ENCODE results near the gene RAB4B. TPM values are rescaled to one million over a fixed set of nuclear protein-coding genes. Genes with fewer than 3 reads are reported as not detected.
"Not testable (repeated sequence)": the region's sequence is repeated elsewhere in the genome, so short reads cannot be mapped to it uniquely, and the experiment has no call there.

RAB4B gene
- total RNA-seq, 4 donors from 2014 or later: 18.7 to 27.5 (median 20.9) TPM

DNA sequence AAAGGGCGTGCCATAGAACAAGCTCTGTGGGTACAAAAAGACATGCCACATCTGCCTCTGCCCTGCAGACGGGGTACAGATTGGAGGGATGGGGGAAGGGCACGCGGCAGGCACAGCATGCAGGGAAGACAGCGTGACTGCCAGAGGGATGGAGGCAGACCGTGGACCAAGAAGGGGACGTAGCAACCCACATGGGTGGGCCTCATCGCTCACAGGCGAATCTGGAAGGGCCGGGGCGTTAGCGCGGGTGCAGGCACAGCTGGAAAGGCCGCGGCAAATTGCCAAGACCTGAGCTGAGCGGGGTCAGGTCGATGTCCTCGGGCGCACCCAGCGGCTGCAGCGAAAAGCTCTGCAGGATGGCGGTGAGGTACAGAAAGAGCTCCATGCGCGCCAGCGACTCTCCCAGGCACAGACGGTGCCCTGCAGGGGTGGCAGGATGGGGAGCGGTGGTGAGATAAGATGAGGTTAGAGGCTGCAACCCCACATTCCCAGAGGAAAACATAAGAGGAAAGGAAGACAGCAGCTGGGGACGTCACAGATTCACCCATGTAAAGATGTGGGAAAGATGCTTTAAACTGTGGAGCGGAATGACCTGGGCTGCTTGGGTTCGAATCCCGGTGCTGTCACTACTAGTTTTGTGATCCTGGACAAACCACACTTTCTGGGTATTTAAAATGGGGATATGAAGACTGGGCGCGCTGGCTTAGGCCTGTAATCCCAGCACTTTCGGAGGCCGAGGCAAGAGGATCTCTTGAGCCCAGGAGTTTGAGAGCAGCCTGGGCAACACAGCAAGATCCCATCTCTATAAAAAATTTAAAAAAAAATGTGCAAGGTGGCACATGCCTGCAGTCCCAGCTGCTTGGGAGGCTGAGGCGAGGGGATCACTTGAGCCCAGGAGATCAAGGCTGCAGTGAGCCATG lies 40.7 kb downstream of the RAB4B start:
- peak in 3 of 4 experiments; percentile 42 to 52 (median 49) for TF ChIP-seq CTCF (IDR thresholded peaks at IDR 0.05)
- TF ChIP-seq POLR2AphosphoS5 (IDR thresholded peaks at IDR 0.05): peak; percentile 42
- Histone ChIP-seq H3K4me1 (peaks cover 0 to 44% (median 14%) of the 10 kb centered on the region in 3 donors), H3K4me3 (peak overlapping the region in 1 of 2 donors; percentile 38), H3K27ac (peak overlapping the region in 3 of 4 donors; percentile 28 to 64 (median 52))
- not testable (repeated sequence) for H3K9me3 ChIP-seq, H3K36me3 ChIP-seq, H3K27me3 ChIP-seq
- WGBS, 2 donors (ENCODE audit: low coverage in 1 of 2): 29 to 66% methylated on average over 5 to 16 of the region's 36 CpGs
- peak; percentile 83 for ATAC-seq

DNA sequence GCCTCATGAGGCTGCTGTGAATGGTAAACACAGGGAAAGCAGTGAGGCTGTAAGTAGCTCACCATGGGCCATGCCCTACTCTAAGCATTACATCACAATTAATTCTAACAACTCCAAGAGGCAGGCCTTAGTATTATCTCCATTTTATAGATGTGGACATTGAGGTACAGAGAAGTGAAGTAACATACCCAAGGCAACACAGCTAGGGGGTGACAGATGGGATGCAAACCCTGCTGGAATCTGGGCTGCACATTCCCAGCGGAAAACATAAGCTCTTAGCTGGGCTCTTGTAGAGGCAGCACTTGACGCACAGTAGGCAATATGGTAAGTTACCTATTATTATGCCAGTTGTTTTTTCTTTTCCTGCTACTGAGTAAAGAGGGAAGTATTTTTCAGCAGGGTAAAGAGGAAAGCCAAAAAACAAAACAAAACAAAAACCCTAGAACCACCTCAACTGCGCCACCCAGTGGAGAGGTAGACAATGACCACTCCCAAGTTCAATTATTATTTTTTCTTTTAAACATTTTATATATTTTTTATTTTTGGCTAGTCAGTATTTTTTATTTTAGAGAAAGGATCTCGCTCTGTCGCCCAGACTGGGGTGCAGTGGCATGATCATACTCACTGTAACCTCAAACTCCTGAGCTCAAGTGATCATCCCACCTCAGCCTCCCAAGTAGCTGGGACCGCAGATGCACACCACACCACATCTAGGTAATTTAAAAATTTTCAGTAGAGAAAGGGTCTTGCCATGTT lies 41.6 kb downstream of the RAB4B start:
- peak overlapping the region in 3 of 4 donors; percentile 34 to 64 (median 52) for H3K27ac ChIP-seq
- H3K4me3 ChIP-seq, H3K27me3 ChIP-seq, H3K36me3 ChIP-seq, H3K9me3 ChIP-seq: not testable (repeated sequence)
- WGBS, 2 donors (ENCODE audit: low coverage in 1 of 2): 45% methylated on average over 6 of the region's 6 CpGs
- peaks cover 0 to 44% (median 14%) of the 10 kb centered on the region in 3 donors for H3K4me1 ChIP-seq
- TF ChIP-seq CTCF (IDR thresholded peaks at IDR 0.05): peak in 3 of 4 experiments; percentile 82 to 87 (median 85)
- ATAC-seq: peak; percentile 31

DNA sequence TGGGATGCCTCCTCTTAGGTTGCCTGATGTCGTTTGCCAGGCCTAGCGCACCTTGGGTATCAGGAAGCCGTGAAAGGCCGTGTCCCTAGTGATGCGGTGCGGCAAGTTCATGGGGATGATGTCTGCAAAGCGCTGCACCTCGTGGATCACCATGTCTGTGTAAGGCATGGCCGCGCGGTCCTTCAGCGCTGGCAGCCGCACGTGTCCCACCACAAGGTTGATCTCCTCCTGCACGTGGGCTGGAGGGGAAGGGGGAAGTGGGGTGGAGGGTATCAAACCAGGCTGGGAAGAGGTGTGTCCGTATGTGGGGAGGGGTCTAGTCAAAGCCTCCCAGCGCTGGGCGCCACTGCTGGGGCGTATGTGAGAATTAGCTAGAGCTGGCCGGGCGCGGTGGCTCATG lies 44.1 kb downstream of the RAB4B start:
- H3K27ac ChIP-seq: no peak overlapping the region

DNA sequence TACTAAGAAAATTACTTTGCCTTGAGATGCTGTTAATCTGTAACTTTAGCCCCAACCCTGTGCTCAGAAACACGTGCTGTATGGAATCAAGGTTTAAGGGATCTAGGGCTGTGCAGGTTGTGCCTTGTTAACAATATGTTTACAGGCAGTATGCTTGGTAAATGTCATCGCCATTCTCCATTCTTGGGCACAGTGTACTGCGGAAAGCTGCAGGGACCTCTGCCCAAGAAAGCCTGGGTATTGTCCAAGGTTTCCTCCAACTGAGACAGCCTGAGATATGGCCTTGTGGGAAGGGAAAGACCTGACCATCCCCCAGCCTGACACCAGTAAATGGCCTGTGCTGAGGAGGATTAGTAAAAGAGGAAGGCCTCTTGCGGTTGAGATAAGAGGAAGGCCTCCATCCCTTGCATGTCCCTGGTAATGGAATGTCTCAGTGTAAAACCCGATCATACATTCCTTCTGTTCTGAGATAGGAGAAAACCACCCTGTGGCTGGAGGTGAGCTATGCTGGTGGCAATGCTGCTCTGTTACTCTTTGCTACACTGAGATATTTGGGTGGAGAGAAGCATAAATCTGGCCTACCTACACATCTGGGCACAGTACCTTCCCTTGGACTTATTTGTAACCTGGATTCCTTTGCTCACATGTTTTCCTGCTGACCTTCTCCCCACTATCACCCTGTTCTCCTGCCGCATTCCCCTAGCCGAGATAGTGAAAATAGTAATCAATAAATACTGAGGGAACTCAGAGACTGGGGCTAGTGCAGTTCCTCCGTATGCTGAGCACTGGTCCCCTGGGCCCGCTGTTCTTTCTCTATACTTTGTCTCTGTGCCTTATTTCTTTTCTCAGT lies 44.9 kb downstream of the RAB4B start:
- H3K4me1 ChIP-seq: peaks cover 0 to 42% (median 14%) of the 10 kb centered on the region in 3 donors
- H3K27me3 ChIP-seq, H3K9me3 ChIP-seq, ATAC-seq, H3K4me3 ChIP-seq: not testable (repeated sequence)
- peak overlapping the region in 1 of 4 donors; percentile 27 for H3K27ac ChIP-seq
- H3K36me3 ChIP-seq: peaks cover 0 to 15% of the 10 kb centered on the region in 2 donors
- 56 to 100% methylated on average over 1 to 9 of the region's 9 CpGs for WGBS, 2 donors (ENCODE audit: low coverage in 1 of 2)

More for the DNA sequence above, 44.1 kb downstream of the RAB4B start:
- Histone ChIP-seq H3K36me3 (peaks cover 0 to 7% of the 10 kb centered on the region in 2 donors), H3K4me1 (peaks cover 0 to 44% (median 14%) of the 10 kb centered on the region in 3 donors), H3K9me3 (no peaks in the 10 kb centered on the region), H3K27me3 (no peaks in the 10 kb centered on the region), H3K4me3 (no peak overlapping the region)
- no peak for ATAC-seq
- no peak for TF ChIP-seq POLR2A (IDR thresholded peaks at IDR 0.05)
- no peak for TF ChIP-seq POLR2AphosphoS5 (IDR thresholded peaks at IDR 0.05)
- TF ChIP-seq CTCF (IDR thresholded peaks at IDR 0.05): no peak
- no peak for TF ChIP-seq EP300 (IDR thresholded peaks at IDR 0.05)
- WGBS, 2 donors (ENCODE audit: low coverage in 1 of 2): 84 to 92% methylated on average over 6 of the region's 22 CpGs

- not testable (repeated sequence) for H3K27me3 ChIP-seq, H3K9me3 ChIP-seq, ATAC-seq, H3K4me3 ChIP-seq, H3K27ac ChIP-seq
- Histone ChIP-seq H3K4me1 (peaks cover 0 to 22% (median 0%) of the 10 kb centered on the region in 3 donors), H3K36me3 (peaks cover 0 to 26% of the 10 kb centered on the region in 2 donors)
- WGBS, 2 donors (ENCODE audit: low coverage in 1 of 2): 81 to 83% methylated on average over 4 to 6 of the region's 16 CpGs
Measured at GRCh38 chr19:40824916-40825315, 46.9 kb downstream of the RAB4B start.

GRCh38 chr19:40825460-40826095 lies 47.5 kb downstream of the RAB4B start:
- Histone ChIP-seq H3K36me3 (peaks cover 0 to 26% of the 10 kb centered on the region in 2 donors), H3K4me1 (peaks cover 0 to 19% (median 0%) of the 10 kb centered on the region in 3 donors)
- not testable (repeated sequence) for H3K4me3 ChIP-seq, H3K27ac ChIP-seq, ATAC-seq, H3K9me3 ChIP-seq, H3K27me3 ChIP-seq
- 100% methylated on average over 3 of the region's 6 CpGs; no CpG with 5 or more reads in 1 of the 2 donors for WGBS, 2 donors (ENCODE audit: low coverage in 1 of 2)

- H3K36me3 ChIP-seq: peaks cover 0 to 26% of the 10 kb centered on the region in 2 donors
Measured at GRCh38 chr19:40826312-40826698, 48.3 kb downstream of the RAB4B start.

DNA sequence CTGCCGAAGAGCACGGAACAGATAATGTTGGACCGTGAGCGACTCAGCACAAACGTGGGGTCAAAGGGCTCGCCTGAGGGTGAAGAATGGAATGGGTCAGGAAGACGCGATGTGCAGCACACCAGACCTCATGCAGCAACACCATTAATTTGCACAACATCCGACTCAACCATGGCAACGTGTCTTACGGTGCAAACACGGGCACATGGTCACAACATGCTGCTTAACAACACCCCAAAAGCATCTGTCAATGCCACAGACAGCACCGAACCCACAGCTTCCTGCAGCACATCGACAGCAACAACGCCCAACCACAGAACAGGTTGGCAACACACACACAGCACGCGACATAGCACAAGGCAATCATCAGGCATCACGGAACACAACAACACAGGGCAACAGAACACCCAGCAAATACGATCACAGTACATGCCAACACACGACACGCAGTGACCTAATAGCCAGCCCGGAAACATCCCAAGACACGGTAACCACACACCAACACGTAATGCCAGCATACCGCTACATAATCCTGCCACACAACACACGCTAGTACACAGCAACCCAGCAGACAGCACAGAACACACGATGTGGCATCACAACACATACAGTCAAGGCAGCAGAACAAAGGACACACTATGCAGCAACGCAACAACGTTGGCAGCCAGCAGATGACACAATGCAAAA lies 48.8 kb downstream of the RAB4B start:
- not testable (repeated sequence) for H3K4me3 ChIP-seq, H3K9me3 ChIP-seq, ATAC-seq, H3K27ac ChIP-seq, H3K27me3 ChIP-seq
- 88 to 100% methylated on average over 4 to 6 of the region's 29 CpGs for WGBS, 2 donors (ENCODE audit: low coverage in 1 of 2)
- H3K36me3 ChIP-seq: peaks cover 0 to 26% of the 10 kb centered on the region in 2 donors
- peaks cover 0 to 19% (median 0%) of the 10 kb centered on the region in 3 donors for H3K4me1 ChIP-seq

More at GRCh38 chr19:40826312-40826698, 48.3 kb downstream of the RAB4B start:
- not testable (repeated sequence) for H3K4me3 ChIP-seq, ATAC-seq, H3K9me3 ChIP-seq, H3K27ac ChIP-seq, H3K27me3 ChIP-seq
- H3K4me1 ChIP-seq: peaks cover 0 to 19% (median 0%) of the 10 kb centered on the region in 3 donors
- WGBS, 2 donors (ENCODE audit: low coverage in 1 of 2): 40% methylated on average over 1 of the region's 14 CpGs; no CpG with 5 or more reads in 1 of the 2 donors
